ENCODE measurements around the gene PIGQ. TPM values are rescaled to one million over a fixed set of nuclear protein-coding genes. Genes with fewer than 3 reads are reported as not detected.

Gene PIGQ
- total RNA-seq, 1 donor from 2014 or later, result 44.9 TPM

DNA sequence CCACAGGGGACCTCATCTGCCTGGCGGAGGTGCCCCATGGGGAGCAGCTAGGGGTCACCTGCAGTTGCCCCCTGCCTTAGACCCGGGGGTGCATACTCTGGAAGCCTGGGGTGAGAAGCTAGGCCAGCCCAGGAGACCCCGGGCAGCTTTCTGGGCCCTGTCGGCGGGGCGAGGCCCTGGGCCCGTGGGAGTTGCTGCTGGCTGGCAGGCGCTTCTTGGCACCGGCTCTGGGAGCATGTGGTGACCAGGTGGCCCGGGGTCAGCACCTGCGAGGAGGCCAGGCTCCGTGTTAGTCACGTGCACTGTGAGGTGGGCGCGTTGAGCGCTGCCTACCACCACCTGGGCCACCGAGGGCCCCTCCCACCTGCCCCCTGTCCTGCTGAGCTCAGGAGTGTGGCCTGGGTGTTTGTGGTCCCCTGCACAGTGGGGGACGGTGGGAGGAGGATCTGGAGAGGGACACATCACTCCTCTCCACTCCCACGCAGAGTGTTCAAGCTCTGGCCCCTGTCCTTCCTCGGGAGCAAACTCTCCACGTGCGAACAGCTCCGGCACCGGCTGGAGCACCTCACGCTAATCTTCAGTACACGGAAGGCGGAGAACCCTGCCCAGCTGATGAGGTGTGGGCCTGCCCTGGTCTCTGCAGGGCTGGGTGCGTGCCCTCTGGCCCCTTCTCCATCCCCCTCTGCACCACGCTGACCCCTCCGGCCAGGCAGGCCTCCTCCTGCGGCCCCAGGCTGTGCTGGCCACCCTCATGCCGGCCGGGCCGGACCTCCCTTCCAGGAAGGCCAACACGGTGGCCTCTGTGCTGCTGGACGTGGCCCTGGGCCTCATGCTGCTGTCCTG is 5.8 kb downstream of the PIGQ start:
- DNase-seq (ENCODE audit: low spot score), result no peak
- H3K27me3 Mint-ChIP-seq (ENCODE audit: low read depth), result no peaks in the 10 kb centered on the region
- H3K36me3 Mint-ChIP-seq (ENCODE audit: low read depth), result no peaks in the 10 kb centered on the region
- H3K4me3 Mint-ChIP-seq (ENCODE audit: low read depth), result no peak overlapping the region
- H3K9me3 Mint-ChIP-seq, result no peaks in the 10 kb centered on the region
- H3K27ac Mint-ChIP-seq, result no peak overlapping the region
- peaks cover 11% of the 10 kb centered on the region for H3K4me1 Mint-ChIP-seq (ENCODE audit: low read depth)
- intact Hi-C loops (cut with micrococcal nuclease), result no loop called here

DNA sequence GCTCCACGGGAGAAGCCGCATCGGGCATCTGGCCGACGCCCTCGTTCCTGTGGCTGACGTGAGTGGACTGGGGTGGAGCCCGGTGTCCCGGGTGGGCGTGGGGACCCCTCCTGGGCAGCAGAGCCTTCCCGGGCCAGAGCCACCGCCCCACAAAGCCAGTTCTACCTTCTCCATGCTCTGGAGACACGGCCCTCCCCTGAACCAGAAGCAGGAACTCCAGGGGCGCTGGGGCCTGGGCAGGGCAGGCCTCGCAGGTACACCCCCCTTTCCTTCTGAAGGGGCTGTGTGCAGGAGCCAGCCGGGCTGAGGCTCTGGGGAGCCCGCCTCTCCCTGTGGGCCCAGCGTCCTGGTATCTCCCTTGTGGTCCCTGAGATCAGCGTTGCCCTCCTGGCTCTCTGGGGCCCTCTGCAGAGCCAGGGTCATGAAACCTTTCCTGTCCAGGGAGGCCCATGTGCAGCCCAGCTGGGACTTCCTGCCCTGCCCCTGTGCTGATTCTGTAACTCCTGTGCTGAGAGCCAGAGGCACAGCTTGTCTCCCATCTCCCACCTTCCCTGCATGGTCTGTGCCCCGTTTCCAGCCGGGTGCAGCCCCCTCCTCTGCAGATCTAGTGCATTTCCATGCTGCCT is 6.5 kb downstream of the PIGQ start:
- intact Hi-C loops (cut with micrococcal nuclease), result no loop called here
- Mint-ChIP-seq H3K4me3 (ENCODE audit: low read depth) (no peak overlapping the region), H3K4me1 (ENCODE audit: low read depth) (peaks cover 5% of the 10 kb centered on the region), H3K27me3 (ENCODE audit: low read depth) (no peaks in the 10 kb centered on the region), H3K36me3 (ENCODE audit: low read depth) (no peaks in the 10 kb centered on the region), H3K9me3 (no peaks in the 10 kb centered on the region), H3K27ac (no peak overlapping the region)
- DNase-seq (ENCODE audit: low spot score), result no peak

DNA sequence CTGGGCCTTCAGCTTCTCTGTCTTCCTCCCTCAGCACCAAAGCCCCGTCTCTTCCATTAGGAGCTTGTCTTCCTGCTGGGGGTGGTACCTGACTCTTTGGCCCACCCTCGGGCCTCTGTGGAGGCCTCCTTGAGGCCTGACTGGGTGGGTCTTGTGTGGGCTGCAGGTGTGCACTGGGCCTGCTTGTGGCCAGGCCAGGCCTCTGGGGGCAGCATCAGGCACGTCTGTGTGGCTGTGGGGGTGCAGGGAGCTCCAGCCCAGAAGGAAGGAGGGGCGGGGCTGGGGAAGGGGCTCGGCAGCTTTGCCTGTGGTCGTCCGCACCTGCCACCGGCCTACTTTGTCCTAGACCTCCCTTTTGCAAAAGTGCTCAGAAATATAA is 7.0 kb downstream of the PIGQ start:
- intact Hi-C loops (cut with micrococcal nuclease), result no loop called here
- Mint-ChIP-seq H3K9me3 (no peaks in the 10 kb centered on the region), H3K27ac (no peak overlapping the region), H3K27me3 (ENCODE audit: low read depth) (no peaks in the 10 kb centered on the region), H3K4me3 (ENCODE audit: low read depth) (no peak overlapping the region), H3K4me1 (ENCODE audit: low read depth) (peaks cover under 1% of the 10 kb centered on the region), H3K36me3 (ENCODE audit: low read depth) (no peaks in the 10 kb centered on the region)
- DNase-seq (ENCODE audit: low spot score), result no peak

DNA sequence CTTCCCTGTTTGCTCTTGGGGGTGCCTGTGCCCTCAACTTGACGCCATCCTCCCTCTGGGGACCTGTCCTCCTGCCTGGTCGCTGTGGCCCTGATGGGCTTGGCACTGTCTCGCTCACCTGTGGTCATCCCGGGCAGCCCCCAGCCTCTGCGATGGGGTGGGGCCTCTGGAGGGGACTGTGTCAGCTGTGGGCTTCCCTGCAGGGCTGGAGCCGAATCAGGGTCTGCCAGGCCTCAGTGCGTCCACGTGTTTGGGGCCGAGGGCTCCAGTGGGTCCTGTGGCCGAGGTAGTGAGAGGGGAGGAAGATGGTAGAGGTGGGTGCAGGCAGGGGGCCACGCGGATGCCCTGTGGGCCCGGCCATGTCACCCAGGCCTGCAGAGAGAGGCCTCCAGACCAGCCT is 8.0 kb downstream of the PIGQ start:
- intact Hi-C loops (cut with micrococcal nuclease), result no loop called here
- H3K36me3 Mint-ChIP-seq (ENCODE audit: low read depth), result no peaks in the 10 kb centered on the region

DNA sequence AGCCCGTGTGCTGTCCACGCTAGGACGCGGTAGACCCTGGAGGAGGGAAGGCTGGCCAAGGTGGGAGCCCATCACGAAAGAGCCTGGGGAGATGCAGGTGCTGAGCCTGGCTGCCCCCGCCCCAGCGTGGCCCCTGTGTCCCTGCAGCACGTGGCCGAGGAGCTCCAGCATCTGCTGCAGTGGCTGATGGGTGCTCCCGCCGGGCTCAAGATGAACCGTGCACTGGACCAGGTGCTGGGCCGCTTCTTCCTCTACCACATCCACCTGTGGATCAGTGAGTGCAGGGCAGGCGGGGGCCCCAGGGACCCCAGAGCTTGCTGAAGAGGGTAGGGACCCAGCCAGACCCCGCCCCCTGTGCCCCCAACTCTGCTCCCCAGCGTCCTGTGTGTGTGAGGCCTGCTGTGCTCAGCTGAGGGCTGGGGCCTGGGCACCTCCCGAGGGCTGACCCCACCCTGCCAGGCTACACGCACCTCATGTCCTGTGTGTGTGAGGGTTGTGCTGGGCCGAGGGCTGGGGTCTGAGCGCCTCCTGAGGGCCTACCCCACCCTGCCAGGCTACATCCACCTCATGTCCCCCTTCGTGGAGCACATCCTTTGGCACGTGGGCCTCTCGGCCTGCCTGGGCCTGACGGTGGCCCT is 8.6 kb downstream of the PIGQ start:
- Mint-ChIP-seq H3K36me3 (ENCODE audit: low read depth) (no peaks in the 10 kb centered on the region), H3K27ac (no peak overlapping the region), H3K9me3 (no peaks in the 10 kb centered on the region), H3K4me3 (ENCODE audit: low read depth) (no peak overlapping the region), H3K27me3 (ENCODE audit: low read depth) (no peaks in the 10 kb centered on the region), H3K4me1 (ENCODE audit: low read depth) (no peaks in the 10 kb centered on the region)
- intact Hi-C loops (cut with micrococcal nuclease), result no loop called here
- DNase-seq (ENCODE audit: low spot score), result no peak

More for the DNA sequence above, 8.0 kb downstream of the PIGQ start:
- H3K27ac Mint-ChIP-seq, result no peak overlapping the region
- no peak for DNase-seq (ENCODE audit: low spot score)
- H3K4me3 Mint-ChIP-seq (ENCODE audit: low read depth), result no peak overlapping the region
- H3K27me3 Mint-ChIP-seq (ENCODE audit: low read depth), result no peaks in the 10 kb centered on the region
- no peaks in the 10 kb centered on the region for H3K9me3 Mint-ChIP-seq
- H3K4me1 Mint-ChIP-seq (ENCODE audit: low read depth), result no peaks in the 10 kb centered on the region

DNA sequence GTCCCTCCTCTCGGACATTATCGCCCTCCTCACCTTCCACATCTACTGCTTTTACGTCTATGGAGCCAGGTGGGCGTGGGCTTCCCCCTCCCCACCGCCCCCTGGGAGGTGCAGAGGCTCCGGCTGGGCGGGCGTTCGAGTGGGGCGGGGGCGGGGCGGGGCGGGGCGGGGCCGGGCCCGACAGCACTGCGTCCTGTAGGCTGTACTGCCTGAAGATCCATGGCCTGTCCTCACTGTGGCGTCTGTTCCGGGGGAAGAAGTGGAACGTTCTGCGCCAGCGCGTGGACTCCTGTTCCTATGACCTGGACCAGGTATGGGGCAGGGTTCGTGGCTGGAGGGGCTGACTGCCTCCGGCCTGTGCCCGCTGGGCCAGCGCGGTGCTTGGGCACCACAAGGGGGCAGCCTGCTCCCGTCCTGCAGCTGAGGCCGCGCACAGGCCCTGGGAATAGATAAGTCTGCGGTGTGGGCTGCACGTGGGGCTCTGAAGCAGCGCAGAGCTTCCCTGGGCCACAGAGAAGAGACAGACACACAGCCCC is 9.2 kb downstream of the PIGQ start:
- intact Hi-C loops (cut with micrococcal nuclease), result no loop called here
- Mint-ChIP-seq H3K9me3 (no peaks in the 10 kb centered on the region), H3K27me3 (ENCODE audit: low read depth) (no peaks in the 10 kb centered on the region), H3K36me3 (ENCODE audit: low read depth) (no peaks in the 10 kb centered on the region), H3K4me1 (ENCODE audit: low read depth) (no peaks in the 10 kb centered on the region), H3K27ac (no peak overlapping the region), H3K4me3 (ENCODE audit: low read depth) (no peak overlapping the region)
- peak; percentile 41 for DNase-seq (ENCODE audit: low spot score)

DNA sequence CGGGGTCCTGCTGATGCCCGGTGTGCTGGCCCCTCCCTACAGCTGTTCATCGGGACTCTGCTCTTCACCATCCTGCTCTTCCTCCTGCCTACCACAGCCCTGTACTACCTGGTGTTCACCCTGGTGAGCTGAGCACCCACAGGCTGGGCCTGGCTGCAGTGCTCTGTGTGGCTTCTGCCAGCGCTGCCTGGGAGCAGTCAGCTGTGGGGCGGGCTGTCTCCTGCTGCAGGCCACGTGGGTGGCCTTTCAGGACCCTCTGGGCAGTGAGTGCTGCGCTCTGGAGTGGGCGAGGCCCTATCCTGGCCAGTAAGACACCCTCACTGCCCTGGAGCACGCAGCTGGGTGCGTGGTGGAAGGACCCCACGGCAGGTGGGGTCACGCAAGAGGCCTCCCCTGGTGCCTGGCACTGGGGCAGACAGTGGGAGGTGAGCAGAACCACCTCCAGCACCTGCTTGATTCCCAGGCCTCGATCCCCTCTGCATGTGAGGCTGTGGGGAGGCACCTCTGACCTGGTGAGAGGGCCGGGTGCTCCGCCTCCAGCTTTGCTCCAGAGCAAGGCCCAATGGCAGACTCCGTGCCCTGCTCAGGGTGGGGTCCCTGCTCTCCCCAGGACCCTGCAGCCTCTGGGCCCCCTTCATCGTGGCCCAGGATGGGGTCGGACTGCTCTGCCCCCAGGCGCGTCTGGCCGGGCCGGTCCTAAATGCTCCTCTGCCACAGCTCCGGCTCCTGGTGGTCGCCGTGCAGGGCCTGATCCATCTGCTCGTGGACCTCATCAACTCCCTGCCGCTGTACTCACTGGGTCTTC is 10.6 kb downstream of the PIGQ start:
- Mint-ChIP-seq H3K27me3 (ENCODE audit: low read depth) (no peaks in the 10 kb centered on the region), H3K4me3 (ENCODE audit: low read depth) (no peak overlapping the region), H3K27ac (no peak overlapping the region), H3K36me3 (ENCODE audit: low read depth) (no peaks in the 10 kb centered on the region), H3K9me3 (no peaks in the 10 kb centered on the region), H3K4me1 (ENCODE audit: low read depth) (no peaks in the 10 kb centered on the region)
- intact Hi-C loops (cut with micrococcal nuclease), result no loop called here
- no peak for DNase-seq (ENCODE audit: low spot score)

DNA sequence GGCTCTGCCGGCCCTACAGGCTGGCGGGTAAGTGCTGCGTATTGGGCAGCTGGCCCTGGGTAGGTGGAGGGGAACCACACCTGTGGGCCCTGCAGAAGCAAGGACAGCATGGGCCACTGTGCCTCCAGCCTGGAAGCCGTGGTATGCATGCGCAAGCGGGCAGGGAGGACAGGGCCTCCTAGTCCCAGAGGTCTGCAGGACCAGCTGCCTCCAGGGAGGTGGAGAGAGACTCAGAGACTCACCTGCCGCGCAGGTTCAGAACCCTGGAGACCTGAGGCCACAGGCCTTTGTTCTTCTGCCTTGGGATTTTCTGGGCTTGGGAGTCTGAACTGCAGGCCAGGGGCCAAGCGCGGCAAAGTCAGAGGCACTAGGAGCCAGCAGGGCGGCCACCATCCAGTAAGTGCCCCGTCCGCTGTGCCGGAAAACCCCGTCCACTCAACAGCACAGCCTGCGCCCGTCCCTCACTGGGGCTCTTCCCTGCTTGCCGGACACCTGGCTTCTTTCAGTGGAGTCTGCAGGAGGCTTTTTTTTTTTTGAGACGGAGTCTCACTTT is 11.3 kb downstream of the PIGQ start:
- intact Hi-C loops (cut with micrococcal nuclease), result no loop called here
- Mint-ChIP-seq H3K27ac (no peak overlapping the region), H3K4me3 (ENCODE audit: low read depth) (no peak overlapping the region), H3K36me3 (ENCODE audit: low read depth) (no peaks in the 10 kb centered on the region), H3K27me3 (ENCODE audit: low read depth) (no peaks in the 10 kb centered on the region), H3K9me3 (no peaks in the 10 kb centered on the region), H3K4me1 (ENCODE audit: low read depth) (no peaks in the 10 kb centered on the region)
- DNase-seq (ENCODE audit: low spot score), result no peak

DNA sequence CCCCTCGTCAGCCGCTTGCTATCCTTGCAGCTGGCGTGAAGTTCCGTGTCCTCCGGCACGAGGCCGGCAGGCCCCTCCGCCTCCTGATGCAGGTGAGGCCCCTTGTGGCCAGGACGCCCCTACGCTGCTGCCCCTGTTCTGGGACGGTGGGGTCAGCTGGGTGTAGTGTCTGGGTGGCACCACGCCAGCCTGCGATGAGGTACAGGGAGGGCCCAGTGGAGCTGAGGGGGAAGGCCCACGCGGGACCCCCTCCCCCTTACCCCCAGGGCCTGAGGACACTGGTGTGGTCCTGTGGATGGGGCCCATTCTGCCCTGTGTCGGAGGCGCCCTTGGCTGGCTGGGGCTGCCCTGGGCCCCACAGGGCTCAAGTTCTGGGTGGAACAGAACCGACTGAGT is 12.4 kb downstream of the PIGQ start:
- Mint-ChIP-seq H3K4me1 (ENCODE audit: low read depth) (peaks cover under 1% of the 10 kb centered on the region), H3K27ac (no peak overlapping the region), H3K4me3 (ENCODE audit: low read depth) (no peak overlapping the region), H3K27me3 (ENCODE audit: low read depth) (no peaks in the 10 kb centered on the region), H3K36me3 (ENCODE audit: low read depth) (peaks cover under 1% of the 10 kb centered on the region), H3K9me3 (no peaks in the 10 kb centered on the region)
- intact Hi-C loops (cut with micrococcal nuclease), result no loop called here
- no peak for DNase-seq (ENCODE audit: low spot score)

DNA sequence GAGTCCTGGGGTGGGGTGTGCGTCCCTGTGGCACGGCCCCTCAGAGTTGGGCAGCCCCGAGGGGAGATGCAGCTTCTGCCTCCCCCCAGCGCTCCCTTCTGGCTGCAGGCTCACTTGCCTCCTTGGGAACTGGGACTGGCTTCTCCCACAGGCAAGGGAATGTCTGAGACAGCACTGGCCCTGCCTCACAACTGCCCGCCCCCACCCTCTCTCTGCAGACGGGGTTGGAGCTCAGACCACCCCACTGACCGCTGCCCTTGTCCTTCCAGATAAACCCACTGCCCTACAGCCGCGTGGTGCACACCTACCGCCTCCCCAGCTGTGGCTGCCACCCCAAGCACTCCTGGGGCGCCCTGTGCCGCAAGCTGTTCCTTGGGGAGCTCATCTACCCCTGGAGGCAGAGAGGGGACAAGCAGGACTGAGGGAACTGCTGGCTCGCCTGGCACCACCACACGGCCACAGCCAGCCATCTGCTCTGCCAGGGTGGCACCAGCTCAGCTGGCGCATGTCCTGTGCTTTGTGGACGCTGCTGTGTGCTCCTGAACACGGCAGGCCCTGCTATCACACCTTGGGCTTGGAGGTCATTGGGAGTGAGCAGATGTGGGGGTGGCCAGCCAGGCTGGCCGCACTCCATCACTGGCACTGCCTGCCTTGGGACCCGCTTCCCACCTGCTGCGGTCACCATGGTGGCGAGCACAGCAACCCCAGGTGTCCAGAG is 13.0 kb downstream of the PIGQ start:
- intact Hi-C loops (cut with micrococcal nuclease), result no loop called here
- H3K27me3 Mint-ChIP-seq (ENCODE audit: low read depth), result no peaks in the 10 kb centered on the region

DNA sequence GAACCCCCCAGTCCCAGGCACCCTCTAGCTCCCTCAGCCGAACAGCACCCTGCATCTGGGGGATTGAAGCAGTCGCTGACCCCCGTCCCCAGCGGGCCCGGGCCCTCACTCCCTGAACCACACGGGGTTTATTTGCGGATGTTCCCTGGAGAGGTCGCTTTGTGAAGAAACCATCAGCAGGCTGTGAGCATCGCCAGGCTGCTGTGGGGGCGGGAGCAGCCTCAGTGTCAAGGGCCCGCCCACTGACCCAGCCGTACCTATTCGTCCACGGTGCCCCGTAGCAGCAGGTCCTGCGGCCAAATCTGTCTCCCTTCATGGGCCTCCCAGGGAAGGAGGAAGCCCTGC is 13.7 kb downstream of the PIGQ start:
- peaks cover 6% of the 10 kb centered on the region for H3K36me3 Mint-ChIP-seq (ENCODE audit: low read depth)
- H3K4me1 Mint-ChIP-seq (ENCODE audit: low read depth), result peaks cover 3% of the 10 kb centered on the region
- H3K27me3 Mint-ChIP-seq (ENCODE audit: low read depth), result no peaks in the 10 kb centered on the region
- DNase-seq (ENCODE audit: low spot score), result no peak
- intact Hi-C loops (cut with micrococcal nuclease), result no loop called here
- no peaks in the 10 kb centered on the region for H3K9me3 Mint-ChIP-seq
- no peak overlapping the region for H3K27ac Mint-ChIP-seq
- H3K4me3 Mint-ChIP-seq (ENCODE audit: low read depth), result no peak overlapping the region

More for the DNA sequence above, 13.0 kb downstream of the PIGQ start:
- Mint-ChIP-seq H3K4me3 (ENCODE audit: low read depth) (no peak overlapping the region), H3K4me1 (ENCODE audit: low read depth) (peaks cover 3% of the 10 kb centered on the region), H3K9me3 (no peaks in the 10 kb centered on the region), H3K36me3 (ENCODE audit: low read depth) (peaks cover 4% of the 10 kb centered on the region), H3K27ac (no peak overlapping the region)
- DNase-seq (ENCODE audit: low spot score), result no peak

Data from activated T-helper 2 cell treated with anti-CD3 and anti-CD28 coated beads, Interferon-gamma antibody, Interleukin-2, Interleukin-4, amounts not matched to agents 10 μg/mL and 5 μg/mL and 100 μg/mL, durations not matched to agents 14 hours and 24 hours and 36 hours (primary cell).